GM10266 (cell line): ENCODE results near the gene ADCYAP1R1.

ENCODE experiments used
- DNase-seq: peaks from one replicate; pipeline ENCODE4 v3.0.0; 2012; ENCODE audit errors: extremely low spot score
- CTCF ChIP-seq: IDR thresholded peaks from 2 replicates; pipeline ENCODE4 v1.5.1; 2012; ENCODE audit warnings: mild to moderate bottlenecking, low read depth; ENCODE audit not compliant: control insufficient read depth, insufficient read depth; ENCODE audit errors: missing control alignments

The ADCYAP1R1 gene

GRCh38 chr7:31087351-31087750 is 35.2 kb downstream of the ADCYAP1R1 start:
- TF ChIP-seq CTCF = no peak
- no peak for DNase-seq

GRCh38 chr7:31091924-31092434 is 39.9 kb downstream of the ADCYAP1R1 start:
- TF ChIP-seq CTCF = no peak
- DNase-seq = no peak

GRCh38 chr7:31092606-31093005 is 40.5 kb downstream of the ADCYAP1R1 start:
- TF ChIP-seq CTCF = no peak
- DNase-seq = no peak

GRCh38 chr7:31093282-31093681 is 41.2 kb downstream of the ADCYAP1R1 start:
- TF ChIP-seq CTCF = no peak
- no peak for DNase-seq

- no peak for TF ChIP-seq CTCF
- no peak for DNase-seq
These were observed 42.2 kb downstream of the ADCYAP1R1 start for GRCh38 chr7:31094271-31094670.

GRCh38 chr7:31095286-31096197 is 43.4 kb downstream of the ADCYAP1R1 start:
- TF ChIP-seq CTCF = no peak
- no peak for DNase-seq
